WTC11 (cell line): ENCODE results near the gene CNTNAP2. TPM values are rescaled to one million over a fixed set of nuclear protein-coding genes. Genes with fewer than 3 reads are reported as not detected.

Experiments
- ATAC-seq: fragments of 200-7000 bp; cut with Tn5 transposase; 2 replicates; pipeline ENCODE4 v1.10.0; 2021; ENCODE audit warnings: mild to moderate bottlenecking, moderate library complexity
- CTCF ChIA-PET: fragments of 300-600 bp; sonication (Branson Sonifier 250); formaldehyde crosslinking; loops from one replicate; lab custom pipeline; 2021; ENCODE audit warnings: antibody characterized with exemption; lab: Charles Lee
- POLR2A ChIA-PET: fragments of 350-600 bp; sonication (Branson Sonifier 250); formaldehyde crosslinking; loops from one replicate; lab custom pipeline; 2021; ENCODE audit warnings: antibody characterized with exemption; lab: Charles Lee
- DNase-seq: peaks from one replicate; pipeline ENCODE4 v3.0.0; 2021; ENCODE audit warnings: low spot score
- H3K27ac Mint-ChIP-seq: 2 replicates; pipeline ENCODE4 v1.8.0; 2021; ENCODE audit warnings: mixed read lengths
- H3K27me3 Mint-ChIP-seq: 2 replicates; pipeline ENCODE4 v1.8.0; 2021; ENCODE audit warnings: low read depth, mild to moderate bottlenecking, moderate library complexity, mixed read lengths
- H3K36me3 Mint-ChIP-seq: 2 replicates; pipeline ENCODE4 v1.8.0; 2021; ENCODE audit warnings: mixed read lengths
- H3K4me1 Mint-ChIP-seq: 2 replicates; pipeline ENCODE4 v1.8.0; 2022; ENCODE audit warnings: mixed read lengths
- H3K4me3 Mint-ChIP-seq: 2 replicates; pipeline ENCODE4 v1.8.0; 2021; ENCODE audit warnings: mild to moderate bottlenecking, moderate library complexity, mixed read lengths
- H3K9me3 Mint-ChIP-seq: 2 replicates; pipeline ENCODE4 v1.8.0; 2021; ENCODE audit warnings: mixed read lengths
- ATF1 ChIP-seq: sonication (generic); formaldehyde crosslinking; IDR thresholded peaks from 2 replicates; pipeline ENCODE4 v1.8.1; 2023; ENCODE audit warnings: mild to moderate bottlenecking, moderate library complexity, missing genetic modification reagents
- GRHL2 ChIP-seq: fragments of 250-450 bp; sonication (Bioruptor Pico); IDR thresholded peaks from 2 replicates; pipeline ENCODE4 v1.8.0; 2022; ENCODE audit warnings: mild to moderate bottlenecking, moderate library complexity; ENCODE audit not compliant: insufficient replicate concordance, severe bottlenecking
- NFATC4 ChIP-seq: fragments of 250-450 bp; sonication (Bioruptor Pico); IDR thresholded peaks from 2 replicates; pipeline ENCODE4 v1.9.0; 2021; ENCODE audit warnings: mild to moderate bottlenecking
- OVOL2 ChIP-seq: fragments of 250-450 bp; sonication (Bioruptor Pico); IDR thresholded peaks from 2 replicates; pipeline ENCODE4 v1.9.0; 2021; ENCODE audit warnings: mild to moderate bottlenecking, borderline replicate concordance
- TEAD4 ChIP-seq: sonication (generic); formaldehyde crosslinking; IDR thresholded peaks from 2 replicates; pipeline ENCODE4 v1.8.0; 2022; ENCODE audit warnings: mild to moderate bottlenecking, missing genetic modification reagents
- ZNF317 ChIP-seq: sonication (generic); formaldehyde crosslinking; IDR thresholded peaks from 2 replicates; pipeline ENCODE4 v1.8.1; 2023; ENCODE audit warnings: low read depth, mild to moderate bottlenecking, moderate library complexity, missing genetic modification reagents, borderline replicate concordance
- total RNA-seq: library from RNA; stranded (reverse); gene quantifications from 3 replicates; pipeline ENCODE4 v1.2.3, GENCODE V29; 2021
- TF ChIP-seq, protein P1 (sequence below): fragments of 250-450 bp; sonication (Bioruptor Pico); IDR thresholded peaks from 2 replicates; pipeline ENCODE4 v1.9.0; 2021; ENCODE audit warnings: moderate library complexity, mild to moderate bottlenecking, inconsistent platforms, borderline replicate concordance
- TF ChIP-seq, protein P2 (sequence below): sonication (generic); formaldehyde crosslinking; conservative IDR thresholded peaks from 2 replicates; pipeline ENCODE4 v1.8.1; 2023; ENCODE audit warnings: mild to moderate bottlenecking, low read depth, missing genetic modification reagents, moderate library complexity
- TF ChIP-seq, protein P3 (sequence below): sonication (generic); formaldehyde crosslinking; IDR thresholded peaks from 2 replicates; pipeline ENCODE4 v1.8.0; 2022; ENCODE audit warnings: mild to moderate bottlenecking, missing genetic modification reagents
- TF ChIP-seq, protein P4 (sequence below): sonication (generic); formaldehyde crosslinking; IDR thresholded peaks from 2 replicates; pipeline ENCODE4 v1.8.1; 2022; ENCODE audit warnings: missing genetic modification reagents, borderline replicate concordance
- TF ChIP-seq, protein P5 (sequence below): sonication (generic); formaldehyde crosslinking; IDR thresholded peaks from 2 replicates; pipeline ENCODE4 v1.8.1; 2022; ENCODE audit warnings: low read depth, mild to moderate bottlenecking, moderate library complexity, missing genetic modification reagents, borderline replicate concordance
- TF ChIP-seq, protein P6 (sequence below): fragments of 250-450 bp; sonication (Bioruptor Pico); IDR thresholded peaks from 2 replicates; pipeline ENCODE4 v1.9.0; 2021; ENCODE audit warnings: mild to moderate bottlenecking
- TF ChIP-seq, protein P7 (sequence below): sonication (generic); formaldehyde crosslinking; IDR thresholded peaks from 2 replicates; pipeline ENCODE4 v1.8.0; 2022; ENCODE audit warnings: mild to moderate bottlenecking, missing genetic modification reagents
- TF ChIP-seq, protein P8 (sequence below): fragments of 250-450 bp; sonication (Bioruptor Pico); IDR thresholded peaks from 2 replicates; pipeline ENCODE4 v2.1.2; 2022; ENCODE audit warnings: mild to moderate bottlenecking, moderate library complexity

Gene CNTNAP2
- total RNA-seq, 1 experiment from 2014 or later = 63.8 TPM

DNA sequence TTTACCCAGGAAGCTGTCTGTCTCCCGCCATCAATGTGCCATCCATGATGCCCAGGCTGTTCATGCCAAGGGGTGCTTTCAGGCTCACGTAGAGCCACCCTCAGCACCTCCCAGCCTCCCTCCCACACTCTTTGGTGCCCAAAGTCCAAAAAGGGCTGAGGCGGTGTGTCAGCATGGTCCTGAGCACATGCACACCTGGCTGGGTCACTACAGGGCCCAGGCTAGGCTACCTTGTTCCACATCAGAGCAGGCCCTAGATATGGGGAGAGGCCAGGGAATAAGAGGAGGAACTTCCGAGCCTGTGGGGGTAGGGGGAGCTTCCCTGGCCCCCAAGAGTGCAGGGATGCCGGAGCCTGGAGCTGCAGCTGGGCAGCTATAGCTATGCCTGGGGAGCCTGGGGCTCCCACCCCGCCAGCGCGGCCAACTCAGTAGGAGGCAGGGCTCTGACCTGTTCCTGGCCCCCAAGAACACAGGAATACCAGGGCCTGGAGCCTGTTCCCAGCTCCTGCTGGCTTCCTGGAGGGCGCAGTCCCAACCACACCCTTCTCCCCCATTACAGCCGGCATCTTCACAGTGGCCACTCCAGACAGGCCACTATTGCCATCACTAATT, 2340.8 kb downstream of the CNTNAP2 start:
- Mint-ChIP-seq H3K4me3 (no peak overlapping the region), H3K36me3 (peaks cover 4% of the 10 kb centered on the region; the same call in 1 of the 2 replicates), H3K4me1 (peaks cover 7% of the 10 kb centered on the region; the same call in 1 of the 2 replicates), H3K9me3 (peaks cover 13% of the 10 kb centered on the region), H3K27me3 (no peaks in the 10 kb centered on the region; the same call in 1 of the 2 replicates), H3K27ac (no peak overlapping the region)
- TF ChIP-seq, protein P1, sequence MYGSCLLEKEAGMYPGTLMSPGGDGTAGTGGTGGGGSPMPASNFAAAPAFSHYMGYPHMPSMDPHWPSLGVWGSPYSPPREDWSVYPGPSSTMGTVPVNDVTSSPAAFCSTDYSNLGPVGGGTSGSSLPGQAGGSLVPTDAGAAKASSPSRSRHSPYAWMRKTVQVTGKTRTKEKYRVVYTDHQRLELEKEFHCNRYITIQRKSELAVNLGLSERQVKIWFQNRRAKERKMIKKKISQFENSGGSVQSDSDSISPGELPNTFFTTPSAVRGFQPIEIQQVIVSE = no peak
- TF ChIP-seq, protein P2, sequence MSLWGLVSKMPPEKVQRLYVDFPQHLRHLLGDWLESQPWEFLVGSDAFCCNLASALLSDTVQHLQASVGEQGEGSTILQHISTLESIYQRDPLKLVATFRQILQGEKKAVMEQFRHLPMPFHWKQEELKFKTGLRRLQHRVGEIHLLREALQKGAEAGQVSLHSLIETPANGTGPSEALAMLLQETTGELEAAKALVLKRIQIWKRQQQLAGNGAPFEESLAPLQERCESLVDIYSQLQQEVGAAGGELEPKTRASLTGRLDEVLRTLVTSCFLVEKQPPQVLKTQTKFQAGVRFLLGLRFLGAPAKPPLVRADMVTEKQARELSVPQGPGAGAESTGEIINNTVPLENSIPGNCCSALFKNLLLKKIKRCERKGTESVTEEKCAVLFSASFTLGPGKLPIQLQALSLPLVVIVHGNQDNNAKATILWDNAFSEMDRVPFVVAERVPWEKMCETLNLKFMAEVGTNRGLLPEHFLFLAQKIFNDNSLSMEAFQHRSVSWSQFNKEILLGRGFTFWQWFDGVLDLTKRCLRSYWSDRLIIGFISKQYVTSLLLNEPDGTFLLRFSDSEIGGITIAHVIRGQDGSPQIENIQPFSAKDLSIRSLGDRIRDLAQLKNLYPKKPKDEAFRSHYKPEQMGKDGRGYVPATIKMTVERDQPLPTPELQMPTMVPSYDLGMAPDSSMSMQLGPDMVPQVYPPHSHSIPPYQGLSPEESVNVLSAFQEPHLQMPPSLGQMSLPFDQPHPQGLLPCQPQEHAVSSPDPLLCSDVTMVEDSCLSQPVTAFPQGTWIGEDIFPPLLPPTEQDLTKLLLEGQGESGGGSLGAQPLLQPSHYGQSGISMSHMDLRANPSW (CRISPR knock-in tag) = no peak
- TF ChIP-seq ZNF317 (no peak), TEAD4 (CRISPR knock-in tag) (no peak)
- TF ChIP-seq, protein P3, sequence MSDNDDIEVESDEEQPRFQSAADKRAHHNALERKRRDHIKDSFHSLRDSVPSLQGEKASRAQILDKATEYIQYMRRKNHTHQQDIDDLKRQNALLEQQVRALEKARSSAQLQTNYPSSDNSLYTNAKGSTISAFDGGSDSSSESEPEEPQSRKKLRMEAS (CRISPR knock-in tag) = no peak
- TF ChIP-seq, protein P4, sequence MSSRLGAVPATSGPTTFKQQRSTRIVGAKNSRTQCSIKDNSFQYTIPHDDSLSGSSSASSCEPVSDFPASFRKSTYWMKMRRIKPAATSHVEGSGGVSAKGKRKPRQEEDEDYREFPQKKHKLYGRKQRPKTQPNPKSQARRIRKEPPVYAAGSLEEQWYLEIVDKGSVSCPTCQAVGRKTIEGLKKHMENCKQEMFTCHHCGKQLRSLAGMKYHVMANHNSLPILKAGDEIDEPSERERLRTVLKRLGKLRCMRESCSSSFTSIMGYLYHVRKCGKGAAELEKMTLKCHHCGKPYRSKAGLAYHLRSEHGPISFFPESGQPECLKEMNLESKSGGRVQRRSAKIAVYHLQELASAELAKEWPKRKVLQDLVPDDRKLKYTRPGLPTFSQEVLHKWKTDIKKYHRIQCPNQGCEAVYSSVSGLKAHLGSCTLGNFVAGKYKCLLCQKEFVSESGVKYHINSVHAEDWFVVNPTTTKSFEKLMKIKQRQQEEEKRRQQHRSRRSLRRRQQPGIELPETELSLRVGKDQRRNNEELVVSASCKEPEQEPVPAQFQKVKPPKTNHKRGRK (CRISPR knock-in tag) = no peak
- POLR2A ChIA-PET = no interaction called here
- CTCF ChIA-PET = interaction anchor here (0.6 to 1.6 kb wide), 2 partner anchors 192 to 1647 kb away, joined by 3 to 9 read pairs; no protein-coding TSS in a partner anchor
- no peak for DNase-seq
- no peak for ATAC-seq

DNA sequence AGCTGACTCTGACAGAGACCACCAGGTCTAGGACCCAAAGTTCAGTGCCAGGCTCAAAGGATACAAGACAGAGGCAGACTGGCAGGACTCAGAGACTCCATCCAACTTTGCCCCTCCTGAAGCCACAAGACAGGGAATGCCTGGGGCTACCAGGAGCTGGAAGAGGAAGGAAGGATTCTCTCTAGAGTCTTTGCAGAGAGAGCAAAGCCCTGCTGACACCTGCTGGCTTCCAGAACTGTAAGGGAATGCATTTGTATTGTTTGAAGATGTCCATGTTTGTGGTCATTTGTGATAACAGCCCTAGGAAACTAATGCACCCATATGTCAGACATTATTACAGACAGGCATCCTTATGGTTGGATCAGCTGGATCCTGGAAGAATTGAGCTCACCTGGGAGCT, 2341.7 kb downstream of the CNTNAP2 start:
- no peak for TF ChIP-seq ATF1 (CRISPR knock-in tag)
- TF ChIP-seq, protein P5, sequence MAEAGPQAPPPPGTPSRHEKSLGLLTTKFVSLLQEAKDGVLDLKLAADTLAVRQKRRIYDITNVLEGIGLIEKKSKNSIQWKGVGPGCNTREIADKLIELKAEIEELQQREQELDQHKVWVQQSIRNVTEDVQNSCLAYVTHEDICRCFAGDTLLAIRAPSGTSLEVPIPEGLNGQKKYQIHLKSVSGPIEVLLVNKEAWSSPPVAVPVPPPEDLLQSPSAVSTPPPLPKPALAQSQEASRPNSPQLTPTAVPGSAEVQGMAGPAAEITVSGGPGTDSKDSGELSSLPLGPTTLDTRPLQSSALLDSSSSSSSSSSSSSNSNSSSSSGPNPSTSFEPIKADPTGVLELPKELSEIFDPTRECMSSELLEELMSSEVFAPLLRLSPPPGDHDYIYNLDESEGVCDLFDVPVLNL (CRISPR knock-in tag) = no peak
- H3K36me3 Mint-ChIP-seq = peaks cover 8% of the 10 kb centered on the region
- H3K4me3 Mint-ChIP-seq = no peak overlapping the region
- no peak overlapping the region for H3K27ac Mint-ChIP-seq
- ChIA-PET CTCF (interaction anchor here (1.3 to 1.6 kb wide), 3 partner anchors 9 to 193 kb away, joined by 4 to 9 read pairs (median 4); no protein-coding TSS in a partner anchor), POLR2A (no interaction called here)
- DNase-seq = no peak
- H3K27me3 Mint-ChIP-seq = no peaks in the 10 kb centered on the region; the same call in 1 of the 2 replicates
- ATAC-seq = no peak
- H3K9me3 Mint-ChIP-seq = peaks cover 18% of the 10 kb centered on the region
- peaks cover 7% of the 10 kb centered on the region; the same call in 1 of the 2 replicates for H3K4me1 Mint-ChIP-seq

DNA sequence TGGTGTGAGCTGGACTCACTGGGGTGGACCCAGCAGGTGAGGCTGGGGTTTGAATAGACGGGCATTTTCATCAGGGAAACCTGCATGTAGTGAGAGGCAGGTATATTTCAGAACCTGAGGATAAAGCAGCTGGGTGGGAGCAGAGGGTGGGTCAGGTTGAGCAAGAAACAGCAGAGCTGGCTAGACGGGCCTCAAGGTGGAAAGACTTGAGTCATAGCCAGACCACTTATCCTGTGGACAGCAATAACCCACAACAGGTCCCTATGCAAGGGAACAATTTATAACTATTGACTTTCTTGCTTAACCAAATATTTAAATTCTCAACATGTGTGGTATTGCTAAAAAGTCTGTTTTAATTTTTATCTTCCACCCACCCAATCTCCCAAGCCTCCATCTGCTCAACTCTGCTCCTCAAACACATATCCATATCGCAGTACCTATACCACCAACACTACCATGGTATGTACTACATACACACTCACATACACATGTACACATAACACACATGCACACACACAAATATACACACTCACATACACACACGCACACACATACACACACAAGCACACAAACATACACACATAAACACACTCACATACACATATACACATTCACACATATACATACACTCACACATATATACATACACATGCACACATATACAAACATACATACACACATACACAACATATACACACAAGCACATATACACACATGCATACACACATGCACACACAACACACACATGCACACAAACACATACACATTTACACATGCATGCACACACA, 2345.0 kb downstream of the CNTNAP2 start:
- H3K27ac Mint-ChIP-seq = no peak overlapping the region
- peaks cover 11% of the 10 kb centered on the region for H3K36me3 Mint-ChIP-seq
- H3K9me3 Mint-ChIP-seq = peaks cover 21% of the 10 kb centered on the region
- POLR2A ChIA-PET = interaction anchor here (0.7 kb wide), 1 partner anchor 16 kb away, joined by 4 read pairs; no protein-coding TSS in a partner anchor
- ATAC-seq = no peak
- H3K4me3 Mint-ChIP-seq = no peak overlapping the region
- CTCF ChIA-PET = no interaction called here
- H3K4me1 Mint-ChIP-seq = peaks cover 3% of the 10 kb centered on the region; the same call in 1 of the 2 replicates
- DNase-seq = no peak
- H3K27me3 Mint-ChIP-seq = no peaks in the 10 kb centered on the region
- TF ChIP-seq, protein P6, sequence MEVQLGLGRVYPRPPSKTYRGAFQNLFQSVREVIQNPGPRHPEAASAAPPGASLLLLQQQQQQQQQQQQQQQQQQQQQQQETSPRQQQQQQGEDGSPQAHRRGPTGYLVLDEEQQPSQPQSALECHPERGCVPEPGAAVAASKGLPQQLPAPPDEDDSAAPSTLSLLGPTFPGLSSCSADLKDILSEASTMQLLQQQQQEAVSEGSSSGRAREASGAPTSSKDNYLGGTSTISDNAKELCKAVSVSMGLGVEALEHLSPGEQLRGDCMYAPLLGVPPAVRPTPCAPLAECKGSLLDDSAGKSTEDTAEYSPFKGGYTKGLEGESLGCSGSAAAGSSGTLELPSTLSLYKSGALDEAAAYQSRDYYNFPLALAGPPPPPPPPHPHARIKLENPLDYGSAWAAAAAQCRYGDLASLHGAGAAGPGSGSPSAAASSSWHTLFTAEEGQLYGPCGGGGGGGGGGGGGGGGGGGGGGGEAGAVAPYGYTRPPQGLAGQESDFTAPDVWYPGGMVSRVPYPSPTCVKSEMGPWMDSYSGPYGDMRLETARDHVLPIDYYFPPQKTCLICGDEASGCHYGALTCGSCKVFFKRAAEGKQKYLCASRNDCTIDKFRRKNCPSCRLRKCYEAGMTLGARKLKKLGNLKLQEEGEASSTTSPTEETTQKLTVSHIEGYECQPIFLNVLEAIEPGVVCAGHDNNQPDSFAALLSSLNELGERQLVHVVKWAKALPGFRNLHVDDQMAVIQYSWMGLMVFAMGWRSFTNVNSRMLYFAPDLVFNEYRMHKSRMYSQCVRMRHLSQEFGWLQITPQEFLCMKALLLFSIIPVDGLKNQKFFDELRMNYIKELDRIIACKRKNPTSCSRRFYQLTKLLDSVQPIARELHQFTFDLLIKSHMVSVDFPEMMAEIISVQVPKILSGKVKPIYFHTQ (CRISPR knock-in tag) = no peak
- no peak for TF ChIP-seq GRHL2 (CRISPR knock-in tag)
- TF ChIP-seq, protein P7, sequence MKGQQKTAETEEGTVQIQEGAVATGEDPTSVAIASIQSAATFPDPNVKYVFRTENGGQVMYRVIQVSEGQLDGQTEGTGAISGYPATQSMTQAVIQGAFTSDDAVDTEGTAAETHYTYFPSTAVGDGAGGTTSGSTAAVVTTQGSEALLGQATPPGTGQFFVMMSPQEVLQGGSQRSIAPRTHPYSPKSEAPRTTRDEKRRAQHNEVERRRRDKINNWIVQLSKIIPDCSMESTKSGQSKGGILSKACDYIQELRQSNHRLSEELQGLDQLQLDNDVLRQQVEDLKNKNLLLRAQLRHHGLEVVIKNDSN (CRISPR knock-in tag) = no peak
- TF ChIP-seq, protein P8, sequence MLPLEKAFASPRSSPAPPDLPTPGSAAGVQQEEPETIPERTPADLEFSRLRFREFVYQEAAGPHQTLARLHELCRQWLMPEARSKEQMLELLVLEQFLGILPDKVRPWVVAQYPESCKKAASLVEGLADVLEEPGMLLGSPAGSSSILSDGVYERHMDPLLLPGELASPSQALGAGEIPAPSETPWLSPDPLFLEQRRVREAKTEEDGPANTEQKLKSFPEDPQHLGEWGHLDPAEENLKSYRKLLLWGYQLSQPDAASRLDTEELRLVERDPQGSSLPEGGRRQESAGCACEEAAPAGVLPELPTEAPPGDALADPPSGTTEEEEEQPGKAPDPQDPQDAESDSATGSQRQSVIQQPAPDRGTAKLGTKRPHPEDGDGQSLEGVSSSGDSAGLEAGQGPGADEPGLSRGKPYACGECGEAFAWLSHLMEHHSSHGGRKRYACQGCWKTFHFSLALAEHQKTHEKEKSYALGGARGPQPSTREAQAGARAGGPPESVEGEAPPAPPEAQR (CRISPR knock-in tag) = no peak
- no peak for TF ChIP-seq OVOL2 (CRISPR knock-in tag)
- no peak for TF ChIP-seq NFATC4
